Upper lobe of right lung (tissue), 1 donor: ENCODE measurements around the gene USF1. TPM values are rescaled to one million over a fixed set of nuclear protein-coding genes. Genes with fewer than 3 reads are reported as not detected.

Experiments used
- ATAC-seq: fragments of 200-7000 bp; cut with Tn5 transposase; one replicate; pipeline ENCODE4 v1.9.1; 2020; ENCODE audit warnings: mild to moderate bottlenecking, moderate library complexity
- DNase-seq: peaks from one replicate; pipeline ENCODE4 v3.0.0-alpha.2; 2020
- H3K27ac ChIP-seq: fragments of 200-600 bp; one replicate; pipeline ENCODE4 v1.8.0; 2022
- H3K27me3 ChIP-seq: fragments of 200-600 bp; one replicate; pipeline ENCODE4 v1.8.0; 2022; ENCODE audit warnings: mild to moderate bottlenecking
- H3K36me3 ChIP-seq: fragments of 200-600 bp; one replicate; pipeline ENCODE4 v1.8.0; 2022
- H3K4me1 ChIP-seq: fragments of 200-600 bp; one replicate; pipeline ENCODE4 v1.8.0; 2022
- H3K4me3 ChIP-seq: fragments of 200-600 bp; one replicate; pipeline ENCODE4 v1.8.0; 2022; ENCODE audit warnings: mild to moderate bottlenecking
- H3K9me3 ChIP-seq: fragments of 200-600 bp; one replicate; pipeline ENCODE4 v1.8.0; 2022
- intact Hi-C: fragments of 100-400 bp; cut with DNase I; formaldehyde crosslinking; loops from one replicate; pipeline ENCODE4 v1.11.0; 2022
- total RNA-seq: library from RNA; stranded (reverse); fragmentation: NEBNext Ultra II Directional; extraction: Animal tissue kit (Norgen Biotek cat#: 25700); gene quantifications from one replicate; pipeline ENCODE4 v1.2.1, GENCODE V29; 2021
- TF ChIP-seq, protein P1 (sequence below): fragments of 200-600 bp; IDR thresholded peaks from one replicate; pipeline ENCODE4 v1.8.0; 2022; ENCODE audit warnings: antibody characterized with exemption
- donor health status: DM: no; HTN: yes; CAD: no; lungs with severe emphysema.

USF1 gene
- total RNA-seq, 1 donor from 2014 or later, result 67.6 TPM

DNA sequence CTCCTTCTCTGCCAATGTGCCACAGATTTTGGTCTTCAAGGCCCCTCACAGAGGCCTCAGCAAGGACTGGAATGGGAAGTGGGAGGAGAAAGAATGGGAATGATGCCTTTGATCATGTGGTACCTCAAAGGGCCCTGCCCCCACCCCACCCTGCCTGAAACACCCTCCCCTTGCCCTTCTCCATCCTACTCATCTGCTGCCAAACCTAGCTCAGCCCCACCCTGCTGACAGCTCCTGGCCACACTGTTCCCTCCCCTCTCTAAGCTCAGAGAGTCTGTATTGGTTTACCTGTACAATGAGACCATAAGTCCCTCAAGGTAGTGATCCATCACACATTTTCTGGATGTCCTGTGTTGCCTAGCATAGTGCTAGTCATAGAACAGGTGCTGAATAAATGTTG is 30.6 kb upstream of the USF1 start:
- Histone ChIP-seq H3K4me1 (no peaks in the 10 kb centered on the region), H3K27me3 (no peaks in the 10 kb centered on the region), H3K4me3 (no peak overlapping the region), H3K27ac (no peak overlapping the region), H3K9me3 (no peaks in the 10 kb centered on the region), H3K36me3 (no peaks in the 10 kb centered on the region)
- intact Hi-C loops, result no loop called here
- TF ChIP-seq, protein P1, sequence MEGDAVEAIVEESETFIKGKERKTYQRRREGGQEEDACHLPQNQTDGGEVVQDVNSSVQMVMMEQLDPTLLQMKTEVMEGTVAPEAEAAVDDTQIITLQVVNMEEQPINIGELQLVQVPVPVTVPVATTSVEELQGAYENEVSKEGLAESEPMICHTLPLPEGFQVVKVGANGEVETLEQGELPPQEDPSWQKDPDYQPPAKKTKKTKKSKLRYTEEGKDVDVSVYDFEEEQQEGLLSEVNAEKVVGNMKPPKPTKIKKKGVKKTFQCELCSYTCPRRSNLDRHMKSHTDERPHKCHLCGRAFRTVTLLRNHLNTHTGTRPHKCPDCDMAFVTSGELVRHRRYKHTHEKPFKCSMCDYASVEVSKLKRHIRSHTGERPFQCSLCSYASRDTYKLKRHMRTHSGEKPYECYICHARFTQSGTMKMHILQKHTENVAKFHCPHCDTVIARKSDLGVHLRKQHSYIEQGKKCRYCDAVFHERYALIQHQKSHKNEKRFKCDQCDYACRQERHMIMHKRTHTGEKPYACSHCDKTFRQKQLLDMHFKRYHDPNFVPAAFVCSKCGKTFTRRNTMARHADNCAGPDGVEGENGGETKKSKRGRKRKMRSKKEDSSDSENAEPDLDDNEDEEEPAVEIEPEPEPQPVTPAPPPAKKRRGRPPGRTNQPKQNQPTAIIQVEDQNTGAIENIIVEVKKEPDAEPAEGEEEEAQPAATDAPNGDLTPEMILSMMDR, result no peak
- DNase-seq, result no peak
- no peak for ATAC-seq

DNA sequence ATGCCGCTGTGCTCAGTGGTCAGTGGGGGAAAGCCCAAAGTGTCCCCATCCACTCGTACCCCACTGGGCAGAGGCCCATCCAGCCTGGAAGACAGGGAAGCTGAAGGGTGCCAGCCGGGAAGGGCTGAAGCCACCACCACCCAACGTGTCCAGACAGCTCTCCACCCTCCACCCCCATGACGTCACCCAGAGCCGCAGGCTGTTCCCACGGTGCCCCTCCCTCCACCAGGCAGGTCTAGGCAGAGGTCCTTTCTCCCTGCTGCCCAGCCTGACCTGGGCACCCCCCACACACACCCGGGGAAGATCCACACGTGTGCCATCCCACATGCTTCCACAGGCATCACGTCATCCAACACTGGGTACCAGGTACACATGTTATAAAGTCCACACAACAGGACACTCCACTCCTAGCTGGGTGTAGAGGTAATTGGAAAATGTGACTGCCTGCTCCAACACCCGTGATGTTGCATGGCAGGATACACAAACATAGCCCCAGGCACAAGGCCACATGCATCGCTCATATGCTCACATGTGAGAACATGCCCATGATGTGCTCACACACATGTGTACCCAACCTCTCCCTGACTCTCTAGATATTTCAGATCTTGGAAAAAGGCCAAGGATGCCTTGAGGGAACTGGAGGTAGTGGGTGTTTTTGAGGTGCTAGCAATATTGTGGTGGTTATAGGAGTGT is 29.0 kb upstream of the USF1 start:
- TF ChIP-seq, protein P1, result no peak
- no peak overlapping the region for H3K27ac ChIP-seq
- no peak for DNase-seq
- H3K4me1 ChIP-seq, result no peaks in the 10 kb centered on the region
- H3K36me3 ChIP-seq, result no peaks in the 10 kb centered on the region
- H3K4me3 ChIP-seq, result no peak overlapping the region
- no peaks in the 10 kb centered on the region for H3K27me3 ChIP-seq
- intact Hi-C loops, result no loop called here
- no peaks in the 10 kb centered on the region for H3K9me3 ChIP-seq
- no peak for ATAC-seq

GRCh38 chr1:161073474-161074121 is 27.8 kb upstream of the USF1 start:
- Histone ChIP-seq H3K27me3 (no peaks in the 10 kb centered on the region), H3K27ac (no peak overlapping the region), H3K36me3 (no peaks in the 10 kb centered on the region), H3K4me1 (no peaks in the 10 kb centered on the region), H3K9me3 (no peaks in the 10 kb centered on the region), H3K4me3 (no peak overlapping the region)
- no peak for ATAC-seq
- DNase-seq, result no peak
- intact Hi-C loops, result no loop called here
- TF ChIP-seq, protein P1, result no peak

GRCh38 chr1:161072751-161073449 is 27.1 kb upstream of the USF1 start:
- TF ChIP-seq, protein P1, result no peak

GRCh38 chr1:161071886-161072371 is 26.2 kb upstream of the USF1 start:
- TF ChIP-seq, protein P1, result peak; percentile 64
- H3K27ac ChIP-seq, result no peak overlapping the region
- DNase-seq, result peak; percentile 83
- H3K27me3 ChIP-seq, result no peaks in the 10 kb centered on the region
- H3K36me3 ChIP-seq, result no peaks in the 10 kb centered on the region
- no peaks in the 10 kb centered on the region for H3K4me1 ChIP-seq
- peak; percentile 57 for ATAC-seq
- intact Hi-C loops, result no loop called here
- no peak overlapping the region for H3K4me3 ChIP-seq
- H3K9me3 ChIP-seq, result no peaks in the 10 kb centered on the region

More at GRCh38 chr1:161072751-161073449, 27.1 kb upstream of the USF1 start:
- Histone ChIP-seq H3K9me3 (no peaks in the 10 kb centered on the region), H3K4me1 (no peaks in the 10 kb centered on the region), H3K27ac (no peak overlapping the region), H3K36me3 (no peaks in the 10 kb centered on the region), H3K27me3 (no peaks in the 10 kb centered on the region), H3K4me3 (no peak overlapping the region)
- intact Hi-C loops, result no loop called here
- ATAC-seq (no peak), DNase-seq (no peak)
